Endodermal cell (in vitro differentiated cells): ENCODE data around the gene RPAP3. TPM values are rescaled to one million over a fixed set of nuclear protein-coding genes. Genes with fewer than 3 reads are reported as not detected.

Source experiments
- DNase-seq: peaks from one replicate; pipeline ENCODE4 v3.0.0-alpha.2; 2017
- H3K27ac ChIP-seq: 2 replicates; pipeline ENCODE4 v1.5.1; 2013; ENCODE audit warnings: mild to moderate bottlenecking, low read depth, low read length, moderate library complexity
- H3K27me3 ChIP-seq: 2 replicates; pipeline ENCODE4 v1.6.1; 2013; ENCODE audit warnings: mild to moderate bottlenecking, low read length, moderate library complexity; ENCODE audit not compliant: insufficient read depth, control insufficient read depth, poor library complexity, severe bottlenecking
- H3K36me3 ChIP-seq: 2 replicates; pipeline ENCODE4 v1.7.0; 2013; ENCODE audit warnings: mild to moderate bottlenecking, low read length, moderate library complexity; ENCODE audit not compliant: control insufficient read depth, insufficient read depth
- H3K4me1 ChIP-seq: one replicate; pipeline ENCODE4 v1.7.0; 2013; ENCODE audit warnings: low read length; ENCODE audit not compliant: control insufficient read depth, insufficient read depth
- H3K4me3 ChIP-seq: 2 replicates; pipeline ENCODE4 v1.5.1; 2013; ENCODE audit warnings: mild to moderate bottlenecking, low read length, moderate library complexity
- H3K9ac ChIP-seq: 2 replicates; pipeline ENCODE4 v1.6.1; 2013; ENCODE audit warnings: mild to moderate bottlenecking, low read length, moderate library complexity; ENCODE audit not compliant: poor library complexity, severe bottlenecking; ENCODE audit errors: extremely low read depth
- H3K9me3 ChIP-seq: 2 replicates; pipeline ENCODE4 v1.6.1; 2013; ENCODE audit warnings: mild to moderate bottlenecking, low read length, moderate library complexity; ENCODE audit not compliant: control insufficient read depth
- H3K27ac Mint-ChIP-seq: 2 replicates; pipeline ENCODE4 v1.8.0; 2020; ENCODE audit warnings: mixed read lengths
- H3K27me3 Mint-ChIP-seq: 2 replicates; pipeline ENCODE4 v1.8.0; 2021; ENCODE audit warnings: mild to moderate bottlenecking, mixed read lengths; ENCODE audit not compliant: insufficient read depth
- H3K36me3 Mint-ChIP-seq: 2 replicates; pipeline ENCODE4 v1.8.0; 2020; ENCODE audit warnings: low read depth, mixed read lengths
- H3K4me1 Mint-ChIP-seq: 2 replicates; pipeline ENCODE4 v1.8.0; 2020; ENCODE audit warnings: mixed read lengths
- H3K4me3 Mint-ChIP-seq: 2 replicates; pipeline ENCODE4 v1.8.0; 2020; ENCODE audit warnings: mild to moderate bottlenecking, moderate library complexity, mixed read lengths
- H3K9me3 Mint-ChIP-seq: 2 replicates; pipeline ENCODE4 v1.8.0; 2020; ENCODE audit warnings: mild to moderate bottlenecking, mixed read lengths
- total RNA-seq, 2 donors: library from RNA; stranded (reverse); fragmentation: NEBNext Ultra II Directional in 1 of 2; extraction: Animal tissue kit (Norgen Biotek cat#: 25700) in 1 of 2; gene quantifications; 2 replicates in 1 of 2; 3 replicates in 1 of 2; pipeline ENCODE4 v1.2.1, GENCODE V29; 2021
- TF ChIP-seq, protein P1 (sequence below): fragments of 200-600 bp; sonication (generic); conservative IDR thresholded peaks from 2 replicates; pipeline ENCODE4 v1.5.0; 2021; ENCODE audit warnings: antibody characterized with exemption, mild to moderate bottlenecking

RPAP3 gene
- total RNA-seq, 2 donors from 2014 or later, result 52.0 to 56.9 TPM

DNA sequence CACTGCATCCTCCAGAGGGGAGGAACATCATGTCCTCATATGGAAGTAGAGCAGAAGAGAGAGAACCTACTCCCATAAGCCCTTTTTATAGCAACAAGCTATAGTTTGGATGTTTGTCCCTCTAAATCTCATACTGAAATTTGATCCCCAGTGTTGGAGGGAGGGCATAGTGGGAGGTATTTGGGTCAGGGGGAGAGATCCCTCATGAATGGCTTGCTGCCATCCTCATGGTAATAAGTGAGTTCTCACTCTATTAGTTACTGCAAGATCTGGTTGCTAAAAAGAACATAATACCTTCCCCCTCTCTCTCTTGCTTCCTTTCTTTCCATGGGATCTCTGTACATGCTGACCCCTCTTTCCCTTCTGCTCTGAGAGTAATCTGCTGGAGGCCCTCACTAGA, 93.9 kb downstream of the RPAP3 start:
- no peaks in the 10 kb centered on the region for H3K27me3 Mint-ChIP-seq
- Histone ChIP-seq H3K9me3 (peaks cover 64% of the 10 kb centered on the region), H3K4me1 (no peaks in the 10 kb centered on the region), H3K9ac (no peak overlapping the region), H3K27ac (no peak overlapping the region), H3K36me3 (no peaks in the 10 kb centered on the region), H3K4me3 (peak overlapping the region; percentile 24), H3K27me3 (no peaks in the 10 kb centered on the region)
- H3K4me1 Mint-ChIP-seq, result no peaks in the 10 kb centered on the region
- H3K36me3 Mint-ChIP-seq, result peaks cover 49% of the 10 kb centered on the region
- no peak overlapping the region for H3K4me3 Mint-ChIP-seq
- TF ChIP-seq, protein P1, sequence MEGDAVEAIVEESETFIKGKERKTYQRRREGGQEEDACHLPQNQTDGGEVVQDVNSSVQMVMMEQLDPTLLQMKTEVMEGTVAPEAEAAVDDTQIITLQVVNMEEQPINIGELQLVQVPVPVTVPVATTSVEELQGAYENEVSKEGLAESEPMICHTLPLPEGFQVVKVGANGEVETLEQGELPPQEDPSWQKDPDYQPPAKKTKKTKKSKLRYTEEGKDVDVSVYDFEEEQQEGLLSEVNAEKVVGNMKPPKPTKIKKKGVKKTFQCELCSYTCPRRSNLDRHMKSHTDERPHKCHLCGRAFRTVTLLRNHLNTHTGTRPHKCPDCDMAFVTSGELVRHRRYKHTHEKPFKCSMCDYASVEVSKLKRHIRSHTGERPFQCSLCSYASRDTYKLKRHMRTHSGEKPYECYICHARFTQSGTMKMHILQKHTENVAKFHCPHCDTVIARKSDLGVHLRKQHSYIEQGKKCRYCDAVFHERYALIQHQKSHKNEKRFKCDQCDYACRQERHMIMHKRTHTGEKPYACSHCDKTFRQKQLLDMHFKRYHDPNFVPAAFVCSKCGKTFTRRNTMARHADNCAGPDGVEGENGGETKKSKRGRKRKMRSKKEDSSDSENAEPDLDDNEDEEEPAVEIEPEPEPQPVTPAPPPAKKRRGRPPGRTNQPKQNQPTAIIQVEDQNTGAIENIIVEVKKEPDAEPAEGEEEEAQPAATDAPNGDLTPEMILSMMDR, result no peak
- no peak overlapping the region for H3K27ac Mint-ChIP-seq
- DNase-seq, result no peak
- H3K9me3 Mint-ChIP-seq, result peaks cover 76% of the 10 kb centered on the region

Other genes with a start within 250 kb of the RPAP3 start
- not detected for gene ENDOU, start 19.5 kb upstream of the RPAP3 start, total RNA-seq
- gene RAPGEF3, start 52.9 kb upstream of the RPAP3 start, total RNA-seq, result 10 to 100 TPM; 11.4 to 19.6 TPM
- gene SLC48A1, start 67.2 kb upstream of the RPAP3 start, total RNA-seq, result 10 to 100 TPM; 21.3 to 30.4 TPM
- gene HDAC7, start 113.9 kb upstream of the RPAP3 start, total RNA-seq, result 100 to 1,000 TPM; 146 to 154 TPM
- under 1 TPM in 1 of 2 donors, not detected in 1; 0.04 TPM for gene VDR, start 199.0 kb upstream of the RPAP3 start, total RNA-seq